Measurements from ENCODE around the gene SERPINB6.

DNA sequence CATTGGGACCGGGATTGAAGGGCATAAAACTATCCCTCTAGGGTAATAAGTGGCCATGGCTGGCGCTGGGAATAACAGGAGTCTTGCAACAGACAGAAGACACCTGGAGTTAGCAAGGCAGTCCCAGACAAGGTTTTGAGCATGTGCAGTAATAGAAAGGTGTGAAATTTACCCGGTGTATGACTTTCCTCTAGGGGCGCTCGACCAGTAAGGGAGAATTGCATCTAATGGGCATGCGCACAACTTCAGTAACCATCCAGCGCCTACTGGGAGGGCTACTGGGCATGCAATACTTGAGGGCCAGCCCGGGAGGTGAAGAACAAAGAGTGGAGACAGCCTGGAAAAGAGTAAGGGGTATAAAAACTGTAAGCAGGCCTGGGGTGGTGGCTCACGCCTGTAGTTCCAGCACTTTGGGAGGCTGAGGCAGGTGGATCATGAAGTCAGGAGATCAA is 32.7 kb downstream of the SERPINB6 start:
- TF ChIP-seq POLR2AphosphoS5 (IDR thresholded peaks at IDR 0.05; ENCODE audit: low read depth, low read length) (no peak), TAF1 (IDR thresholded peaks at IDR 0.05; ENCODE audit: borderline replicate concordance, low read depth, low read length) (no peak)
